GM19035 (cell line): ENCODE measurements around the gene TNS3.
"Not testable (repeated sequence)": the region's sequence is repeated elsewhere in the genome, so short reads cannot be mapped to it uniquely, and the experiment has no call there.

ENCODE experiments used
- ATAC-seq: cut with Tn5 transposase; IDR thresholded peaks from one replicate; pipeline ENCODE4 v1.9.1; 2021; ENCODE audit not compliant: unreplicated experiment

The TNS3 gene

GRCh38 chr7:47273088-47273487, 308.8 kb downstream of the TNS3 start:
- ATAC-seq, result no peak

GRCh38 chr7:47271749-47272148, 310.2 kb downstream of the TNS3 start:
- ATAC-seq, result no peak

- ATAC-seq, result no peak
Measured at GRCh38 chr7:47268851-47269836, 312.8 kb downstream of the TNS3 start.

GRCh38 chr7:47267346-47267745, 314.6 kb downstream of the TNS3 start:
- no peak for ATAC-seq

GRCh38 chr7:47266799-47267198, 315.1 kb downstream of the TNS3 start:
- no peak for ATAC-seq

- ATAC-seq, result no peak
Measured at GRCh38 chr7:47266131-47266706, 315.7 kb downstream of the TNS3 start.

- ATAC-seq, result no peak
Measured at GRCh38 chr7:47265621-47266020, 316.3 kb downstream of the TNS3 start.

GRCh38 chr7:47264021-47264651, 317.8 kb downstream of the TNS3 start:
- no peak for ATAC-seq

- ATAC-seq, result no peak
Measured at GRCh38 chr7:47262881-47263280, 319.0 kb downstream of the TNS3 start.

GRCh38 chr7:47262160-47262559, 319.8 kb downstream of the TNS3 start:
- not testable (repeated sequence) for ATAC-seq

GRCh38 chr7:47260270-47260669, 321.6 kb downstream of the TNS3 start:
- ATAC-seq, result no peak

- no peak for ATAC-seq
Measured at GRCh38 chr7:47259682-47260081, 322.2 kb downstream of the TNS3 start.

- no peak for ATAC-seq
Measured at GRCh38 chr7:47258798-47259197, 323.1 kb downstream of the TNS3 start.

- ATAC-seq, result no peak
Measured at GRCh38 chr7:47256016-47256415, 325.9 kb downstream of the TNS3 start.

GRCh38 chr7:47255441-47255840, 326.5 kb downstream of the TNS3 start:
- no peak for ATAC-seq

- ATAC-seq, result no peak
Measured at GRCh38 chr7:47255007-47255406, 326.9 kb downstream of the TNS3 start.

GRCh38 chr7:47254081-47254977, 327.6 kb downstream of the TNS3 start:
- peak; percentile 77 for ATAC-seq

GRCh38 chr7:47253650-47254080, 328.2 kb downstream of the TNS3 start:
- peak; percentile 20 for ATAC-seq

- no peak for ATAC-seq
Measured at GRCh38 chr7:47252675-47253074, 329.2 kb downstream of the TNS3 start.

- ATAC-seq, result no peak
Measured at GRCh38 chr7:47249361-47249760, 332.6 kb downstream of the TNS3 start.

GRCh38 chr7:47248797-47249196, 333.1 kb downstream of the TNS3 start:
- ATAC-seq, result no peak
